ENCODE results near the gene PTPRS. TPM values are rescaled to one million over a fixed set of nuclear protein-coding genes. Genes with fewer than 3 reads are reported as not detected.
"Not testable (repeated sequence)": the region's sequence is repeated elsewhere in the genome, so short reads cannot be mapped to it uniquely, and the experiment has no call there.

Gene PTPRS
- total RNA-seq, 1 experiment from 2014 or later, result 44.9 TPM

- no peak for DNase-seq (ENCODE audit: low read depth)
Measured at GRCh38 chr19:5333581-5334365, 6.8 kb downstream of the PTPRS start.

- no peak for DNase-seq (ENCODE audit: low read depth)
Measured at GRCh38 chr19:5332501-5332900, 8.1 kb downstream of the PTPRS start.

- no peak for DNase-seq (ENCODE audit: low read depth)
Measured at GRCh38 chr19:5331790-5332189, 8.8 kb downstream of the PTPRS start.

GRCh38 chr19:5330307-5330720 is 10.3 kb downstream of the PTPRS start:
- no peak for DNase-seq (ENCODE audit: low read depth)

- no peak for DNase-seq (ENCODE audit: low read depth)
Measured at GRCh38 chr19:5329141-5329540, 11.5 kb downstream of the PTPRS start.

GRCh38 chr19:5328407-5328806 is 12.2 kb downstream of the PTPRS start:
- DNase-seq (ENCODE audit: low read depth), result not testable (repeated sequence)

- DNase-seq (ENCODE audit: low read depth), result no peak
Measured at GRCh38 chr19:5326986-5327623, 13.5 kb downstream of the PTPRS start.

- no peak for DNase-seq (ENCODE audit: low read depth)
Measured at GRCh38 chr19:5326545-5326944, 14.1 kb downstream of the PTPRS start.

- DNase-seq (ENCODE audit: low read depth), result no peak
Measured at GRCh38 chr19:5324947-5325346, 15.7 kb downstream of the PTPRS start.

- DNase-seq (ENCODE audit: low read depth), result no peak
Measured at GRCh38 chr19:5323475-5323811, 17.2 kb downstream of the PTPRS start.

- peak; percentile 35 for DNase-seq (ENCODE audit: low read depth)
Measured at GRCh38 chr19:5321851-5322681, 18.5 kb downstream of the PTPRS start.

GRCh38 chr19:5321066-5321642 is 19.5 kb downstream of the PTPRS start:
- no peak for DNase-seq (ENCODE audit: low read depth)

- DNase-seq (ENCODE audit: low read depth), result no peak
Measured at GRCh38 chr19:5319516-5319915, 21.1 kb downstream of the PTPRS start.

- no peak for DNase-seq (ENCODE audit: low read depth)
Measured at GRCh38 chr19:5318306-5318705, 22.3 kb downstream of the PTPRS start.

GRCh38 chr19:5317321-5317720 is 23.3 kb downstream of the PTPRS start:
- no peak for DNase-seq (ENCODE audit: low read depth)

- DNase-seq (ENCODE audit: low read depth), result no peak
Measured at GRCh38 chr19:5316138-5316537, 24.5 kb downstream of the PTPRS start.

GRCh38 chr19:5314907-5315298 is 25.7 kb downstream of the PTPRS start:
- no peak for DNase-seq (ENCODE audit: low read depth)

- DNase-seq (ENCODE audit: low read depth), result peak; percentile 50
Measured at GRCh38 chr19:5314012-5314906, 26.4 kb downstream of the PTPRS start.

GRCh38 chr19:5313307-5313706 is 27.3 kb downstream of the PTPRS start:
- no peak for DNase-seq (ENCODE audit: low read depth)

- no peak for DNase-seq (ENCODE audit: low read depth)
Measured at GRCh38 chr19:5312058-5312457, 28.6 kb downstream of the PTPRS start.
